ENCODE measurements around the gene LRRC37A.
"Not testable (repeated sequence)": the region's sequence is repeated elsewhere in the genome, so short reads cannot be mapped to it uniquely, and the experiment has no call there.

The LRRC37A gene

GRCh38 chr17:46290906-46291546, 3.9 kb upstream of the LRRC37A start:
- DNase-seq, result not testable (repeated sequence)

GRCh38 chr17:46291618-46292017, 3.3 kb upstream of the LRRC37A start:
- not testable (repeated sequence) for DNase-seq

GRCh38 chr17:46341220-46341619, 46.3 kb downstream of the LRRC37A start:
- not testable (repeated sequence) for DNase-seq

- DNase-seq, result not testable (repeated sequence)
Measured at GRCh38 chr17:46342131-46342530, 47.2 kb downstream of the LRRC37A start.

GRCh38 chr17:46348345-46348744, 53.4 kb downstream of the LRRC37A start:
- DNase-seq, result not testable (repeated sequence)

GRCh38 chr17:46349060-46349459, 54.1 kb downstream of the LRRC37A start:
- not testable (repeated sequence) for DNase-seq

- not testable (repeated sequence) for DNase-seq
Measured at GRCh38 chr17:46353856-46354255, 58.9 kb downstream of the LRRC37A start.

- not testable (repeated sequence) for DNase-seq
Measured at GRCh38 chr17:46361145-46361735, 66.3 kb downstream of the LRRC37A start.

- peak; percentile 58 for DNase-seq
Measured at GRCh38 chr17:46361755-46362154, 66.8 kb downstream of the LRRC37A start, which contains the start of gene ARL17B. Gene ARL17B (minus strand): TSS chr17:46361766. CDS start chr17:46358397, 3,369 bp downstream.

- DNase-seq, result not testable (repeated sequence)
Measured at GRCh38 chr17:46367520-46367919, 72.6 kb downstream of the LRRC37A start.

GRCh38 chr17:46372236-46373229, 77.6 kb downstream of the LRRC37A start:
- DNase-seq, result not testable (repeated sequence)

GRCh38 chr17:46373418-46373817, 78.5 kb downstream of the LRRC37A start:
- DNase-seq, result not testable (repeated sequence)

- DNase-seq, result not testable (repeated sequence)
Measured at GRCh38 chr17:46383118-46383517, 88.2 kb downstream of the LRRC37A start.

- not testable (repeated sequence) for DNase-seq
Measured at GRCh38 chr17:46385491-46385890, 90.6 kb downstream of the LRRC37A start.
